K562 (cell line): ENCODE measurements around the gene FAM20B. TPM values are rescaled to one million over a fixed set of nuclear protein-coding genes. Genes with fewer than 3 reads are reported as not detected.

Experiments used
- GATAD2A ChIP-seq: fragments of 450-650 bp; IDR thresholded peaks from 2 replicates; pipeline ENCODE4 v1.6.1; 2017
- KDM1A ChIP-seq, 2 experiments: fragments of 450-650 bp; IDR thresholded peaks; 2 replicates each; pipeline ENCODE4 v1.6.1; 2016; ENCODE audit warnings: mild to moderate bottlenecking in 2 of 2
- MEF2D ChIP-seq: conservative IDR thresholded peaks from 2 replicates; pipeline ENCODE4 v1.6.1; 2016; ENCODE audit warnings: low read depth, missing genetic modification characterization, missing compliant biosample characterization
- PBX2 ChIP-seq, 2 experiments: IDR thresholded peaks in 1 of 2; conservative IDR thresholded peaks in 1 of 2; 2 replicates each; pipeline ENCODE4 v1.6.1; 2016; ENCODE audit warnings: low read depth in 2 of 2, mild to moderate bottlenecking in 1 of 2, missing compliant biosample characterization in 1 of 2, missing genetic modification characterization in 1 of 2, moderate library complexity in 1 of 2
- PTTG1 ChIP-seq: fragments of 450-650 bp; IDR thresholded peaks from 2 replicates; pipeline ENCODE4 v1.6.1; 2016; ENCODE audit warnings: low read depth, mild to moderate bottlenecking, missing genetic modification characterization, missing compliant biosample characterization
- SAP30 ChIP-seq: fragments of 200-600 bp; sonication (generic); IDR thresholded peaks from 2 replicates; pipeline ENCODE4 v1.6.1; 2012; ENCODE audit warnings: borderline replicate concordance, low read depth, mild to moderate bottlenecking, moderate library complexity, low read length, control low read depth, inconsistent platforms; ENCODE audit not compliant: insufficient read depth, poor library complexity, severe bottlenecking
- SFPQ ChIP-seq: fragments of 200-400 bp; formaldehyde crosslinking; IDR thresholded peaks from 2 replicates; pipeline ENCODE4 v1.6.1; 2017; ENCODE audit warnings: mild to moderate bottlenecking, low read depth, low read length, moderate library complexity
- SMC3 ChIP-seq: conservative IDR thresholded peaks from 2 replicates; pipeline ENCODE4 v1.6.1; 2011; ENCODE audit warnings: low read depth, low read length, improper control_type of control experiment; ENCODE audit not compliant: insufficient read depth
- TOE1 ChIP-seq, 2 experiments: fragments of 450-650 bp in 1 of 2; sonication (generic) in 1 of 2; formaldehyde crosslinking in 1 of 2; IDR thresholded peaks; 2 replicates each; pipeline versions ENCODE4 v1.7.1 to v1.8.0; 2016 to 2022; ENCODE audit warnings: borderline replicate concordance in 2 of 2, mild to moderate bottlenecking in 2 of 2, antibody characterized with exemption in 1 of 2, inconsistent platforms in 1 of 2, low read depth in 1 of 2, missing genetic modification reagents in 1 of 2, moderate library complexity in 1 of 2
- U2AF2 ChIP-seq: fragments of 200-400 bp; formaldehyde crosslinking; optimal IDR thresholded peaks from 2 replicates; pipeline ENCODE3; 2017; ENCODE audit warnings: low read depth, mild to moderate bottlenecking, low read length
- VEZF1 ChIP-seq: fragments of 200-800 bp; sonication (Bioruptor generic); IDR thresholded peaks from 2 replicates; pipeline ENCODE4 v1.6.1; 2017; ENCODE audit warnings: missing genetic modification characterization, missing compliant biosample characterization
- ZBTB17 ChIP-seq: fragments of 450-650 bp; formaldehyde crosslinking; IDR thresholded peaks from 2 replicates; pipeline ENCODE4 v1.4.0; 2020; ENCODE audit warnings: mild to moderate bottlenecking
- ZNF280A ChIP-seq: fragments of 450-650 bp; IDR thresholded peaks from 2 replicates; pipeline ENCODE4 v1.6.1; 2018; ENCODE audit warnings: mild to moderate bottlenecking, low read depth; ENCODE audit not compliant: partially characterized antibody
- ZNF639 ChIP-seq, 2 experiments: fragments of 200-800 bp in 1 of 2; sonication (Bioruptor generic) in 1 of 2; sonication (generic) in 1 of 2; formaldehyde crosslinking in 1 of 2; IDR thresholded peaks in 1 of 2; conservative IDR thresholded peaks in 1 of 2; 2 replicates each; pipeline versions ENCODE4 v1.5.0 to v1.6.1; 2016 to 2020; ENCODE audit warnings: missing compliant biosample characterization in 1 of 2, missing genetic modification characterization in 1 of 2, missing genetic modification reagents in 1 of 2
- ZNF717 ChIP-seq: fragments of 250-450 bp; sonication (Bioruptor Pico); IDR thresholded peaks from 2 replicates; pipeline ENCODE4 v1.5.0; 2021
- polyA plus RNA-seq, 8 experiments: library from polyadenylated mRNA; depleted of rRNA in 4 of 8; stranded (reverse) in 5 of 8; unstranded in 3 of 8; fragments of >200 nt; fragmentation: Nextera tagmentation in 2 of 8; fragmentation: Illumina TruSeq in 1 of 8; extraction: Ambion mirVana in 2 of 8; extraction: Trizol in 1 of 8; gene quantifications; 2 replicates each; pipeline versions ENCODE4 v1.2.1 to v1.2.3, GENCODE V29; 2011 to 2014; ENCODE audit warnings: inconsistent platforms in 1 of 8, missing spikeins in 1 of 8
- total RNA-seq, 7 experiments: library from RNA; depleted of rRNA in 6 of 7; stranded (reverse); fragments of >200 nt in 6 of 7; fragmentation: Illumina TruSeq in 2 of 7; extraction: Trizol in 2 of 7; gene quantifications; 2 replicates each; pipeline versions ENCODE4 v1.2.1 to v1.2.3, GENCODE V29; 2011 to 2021; ENCODE audit warnings: low replicate concordance in 1 of 7

FAM20B gene
- total and polyA plus RNA-seq, 9 of the 15 experiments (the other 6 are each of a cell fraction or from before 2014, with no cell fraction given) = 7.2 to 67.5 (median 42.9) TPM

DNA sequence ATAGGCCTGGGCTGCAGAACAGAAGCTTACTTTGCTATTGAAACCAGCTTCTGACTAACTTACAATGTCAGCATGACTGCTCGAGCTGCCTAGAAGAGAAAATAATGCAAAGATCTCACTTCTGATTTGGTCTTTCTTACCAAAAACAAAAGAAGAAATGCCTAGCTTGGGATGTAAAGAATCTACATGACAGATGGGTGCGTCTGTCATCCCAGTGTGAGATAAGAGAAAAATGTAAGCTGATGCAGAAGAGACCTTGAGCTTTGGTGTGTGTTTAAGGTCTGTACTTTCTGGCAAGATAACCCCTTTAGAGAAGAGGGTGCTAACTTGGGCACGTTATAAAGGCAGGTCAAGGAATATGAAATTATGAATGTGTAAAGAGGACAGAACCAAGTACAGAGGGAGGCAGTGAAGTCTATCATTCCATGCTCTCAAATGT lies 3.6 kb downstream of the FAM20B start (continued):
- TF ChIP-seq ZNF639 (CRISPR knock-in tag; conservative IDR thresholded peaks at IDR 0.05 in 1 of 2, IDR thresholded peaks at IDR 0.05 in 1 of 2) (0 out of 4 replicates have a peak, but pooled peaks of 1 of the 2 experiments have one; percentile 39), VEZF1 (CRISPR knock-in tag) (no peak), MEF2D (0 out of 2 replicates have a peak, but pooled peaks have one; percentile 24), U2AF2 (no peak), KDM1A (IDR thresholded peaks at IDR 0.05) (peak; percentile 78 to 79), SMC3 (no peak), TOE1 (IDR thresholded peaks at IDR 0.05; ENCODE audit: borderline replicate concordance) (no peak), TOE1 (CRISPR knock-in tag; IDR thresholded peaks at IDR 0.05; ENCODE audit: borderline replicate concordance, low read depth) (no peak), ZNF280A (no peak), GATAD2A (peak; percentile 80; the same call in 1 of the 2 replicates), SFPQ (no peak), SAP30 (no peak), ZNF717 (no peak), ZBTB17 (CRISPR knock-in tag) (no peak), PTTG1 (tag) (no peak), PBX2 (CRISPR knock-in tag; IDR thresholded peaks at IDR 0.05; ENCODE audit: low read depth) (no peak), PBX2 (tag; conservative IDR thresholded peaks at IDR 0.05; ENCODE audit: low read depth) (peak; percentile 94)
